GM10266 (cell line): ENCODE data around the gene ZSCAN31.
"Not testable (repeated sequence)": the region's sequence is repeated elsewhere in the genome, so short reads cannot be mapped to it uniquely, and the experiment has no call there.

Source experiments
- DNase-seq: peaks from one replicate; pipeline ENCODE4 v3.0.0; 2012; ENCODE audit errors: extremely low spot score
- TF ChIP-seq, protein P1 (sequence below): IDR thresholded peaks from 2 replicates; pipeline ENCODE4 v1.5.1; 2012; ENCODE audit warnings: mild to moderate bottlenecking, low read depth; ENCODE audit not compliant: control insufficient read depth, insufficient read depth; ENCODE audit errors: missing control alignments

The ZSCAN31 gene

DNA sequence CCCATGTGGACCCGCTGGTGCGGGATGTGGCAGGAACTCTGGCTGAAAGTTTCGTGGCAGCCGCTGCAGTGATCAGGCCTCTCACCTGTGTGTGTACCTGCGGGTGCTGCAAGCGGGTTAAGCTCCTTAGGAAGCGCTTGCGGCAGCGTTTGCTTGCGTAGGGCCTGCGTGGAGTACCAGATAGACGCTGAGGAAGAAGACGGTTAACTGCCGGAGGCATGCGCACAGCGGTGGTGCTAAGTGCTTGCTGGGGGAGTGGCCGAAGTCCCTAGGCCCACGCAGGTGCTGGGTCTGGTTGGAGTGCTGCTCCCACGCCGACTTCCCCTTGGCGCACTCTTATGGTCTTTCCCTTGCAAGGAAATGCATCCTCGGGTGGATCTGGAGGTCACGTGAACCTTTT, 23.0 kb downstream of the ZSCAN31 start:
- TF ChIP-seq, protein P1, sequence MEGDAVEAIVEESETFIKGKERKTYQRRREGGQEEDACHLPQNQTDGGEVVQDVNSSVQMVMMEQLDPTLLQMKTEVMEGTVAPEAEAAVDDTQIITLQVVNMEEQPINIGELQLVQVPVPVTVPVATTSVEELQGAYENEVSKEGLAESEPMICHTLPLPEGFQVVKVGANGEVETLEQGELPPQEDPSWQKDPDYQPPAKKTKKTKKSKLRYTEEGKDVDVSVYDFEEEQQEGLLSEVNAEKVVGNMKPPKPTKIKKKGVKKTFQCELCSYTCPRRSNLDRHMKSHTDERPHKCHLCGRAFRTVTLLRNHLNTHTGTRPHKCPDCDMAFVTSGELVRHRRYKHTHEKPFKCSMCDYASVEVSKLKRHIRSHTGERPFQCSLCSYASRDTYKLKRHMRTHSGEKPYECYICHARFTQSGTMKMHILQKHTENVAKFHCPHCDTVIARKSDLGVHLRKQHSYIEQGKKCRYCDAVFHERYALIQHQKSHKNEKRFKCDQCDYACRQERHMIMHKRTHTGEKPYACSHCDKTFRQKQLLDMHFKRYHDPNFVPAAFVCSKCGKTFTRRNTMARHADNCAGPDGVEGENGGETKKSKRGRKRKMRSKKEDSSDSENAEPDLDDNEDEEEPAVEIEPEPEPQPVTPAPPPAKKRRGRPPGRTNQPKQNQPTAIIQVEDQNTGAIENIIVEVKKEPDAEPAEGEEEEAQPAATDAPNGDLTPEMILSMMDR: no peak

DNA sequence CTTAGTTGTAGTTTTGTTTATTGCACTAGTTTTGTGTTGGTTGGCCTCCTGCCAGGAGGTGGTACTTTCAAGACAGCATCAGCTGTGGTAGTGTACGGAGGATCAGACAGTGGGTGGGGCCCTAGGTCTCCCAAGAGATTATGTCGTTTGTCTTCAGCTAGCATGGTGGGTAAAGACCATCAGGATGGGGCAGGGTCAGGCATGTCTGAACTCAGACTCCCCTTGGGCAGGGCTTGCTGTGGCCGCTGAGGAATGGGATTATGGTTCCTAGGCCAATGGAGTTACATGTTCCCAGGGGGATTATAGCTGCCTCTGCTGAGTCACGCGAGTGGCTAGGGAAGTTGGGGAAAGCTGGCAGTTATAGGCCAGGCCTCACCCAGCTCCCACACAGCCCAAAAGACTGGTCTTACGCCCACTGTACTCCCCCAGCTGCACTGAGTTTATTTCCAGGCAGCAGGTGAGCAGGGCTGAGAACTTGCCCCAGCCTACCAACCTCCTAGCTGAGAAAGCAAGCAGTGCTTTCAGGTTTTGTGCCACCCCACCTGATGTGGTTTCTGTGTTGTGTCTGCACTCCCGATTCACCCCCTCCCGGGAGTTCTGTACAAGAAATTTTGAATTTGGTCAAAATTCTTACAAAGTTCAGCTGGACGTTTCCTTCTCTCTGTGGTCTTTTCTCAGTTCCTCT, 24.7 kb downstream of the ZSCAN31 start:
- TF ChIP-seq, protein P1: no peak
- DNase-seq: no peak

More for the DNA sequence above, 23.0 kb downstream of the ZSCAN31 start:
- no peak for DNase-seq

DNA sequence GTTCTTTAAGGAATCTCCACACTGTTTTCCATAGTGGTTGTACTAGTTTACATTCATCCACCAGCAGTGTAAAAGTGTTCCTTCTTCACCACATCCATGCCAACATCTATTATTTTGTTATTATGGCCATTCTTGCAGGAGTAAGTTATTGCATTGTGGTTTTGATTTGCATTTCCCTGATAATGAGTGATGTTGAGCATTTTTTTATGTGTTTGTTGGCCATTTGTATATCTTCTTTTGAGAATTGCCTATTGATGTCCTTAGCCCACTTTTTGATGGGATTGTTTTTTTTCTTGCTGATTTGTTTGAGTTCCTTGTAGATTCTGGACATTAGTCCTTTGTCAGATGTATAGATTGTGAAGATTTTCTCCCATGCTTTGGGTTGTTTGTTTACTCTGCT, 29.6 kb downstream of the ZSCAN31 start:
- not testable (repeated sequence) for DNase-seq

DNA sequence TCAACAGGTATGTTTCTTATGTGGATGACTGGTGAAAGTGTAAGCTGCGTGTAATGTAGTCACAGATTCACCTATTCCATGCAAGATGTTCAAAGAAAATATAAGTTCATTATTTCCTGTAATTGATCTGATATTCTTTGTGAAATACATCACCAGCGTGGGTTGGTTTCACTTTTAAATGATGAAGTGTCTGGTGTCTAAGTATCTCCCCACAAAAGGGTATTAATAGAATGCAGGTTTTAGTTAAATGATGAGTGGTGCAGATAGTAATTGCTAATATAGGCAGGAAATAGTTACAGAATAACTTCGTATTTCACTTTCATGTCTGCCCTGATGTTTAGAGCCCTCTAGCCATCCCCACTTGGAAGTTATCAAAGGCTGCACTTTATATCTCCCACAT, 32.4 kb downstream of the ZSCAN31 start:
- TF ChIP-seq, protein P1: no peak
- peak; percentile 49 for DNase-seq

DNA sequence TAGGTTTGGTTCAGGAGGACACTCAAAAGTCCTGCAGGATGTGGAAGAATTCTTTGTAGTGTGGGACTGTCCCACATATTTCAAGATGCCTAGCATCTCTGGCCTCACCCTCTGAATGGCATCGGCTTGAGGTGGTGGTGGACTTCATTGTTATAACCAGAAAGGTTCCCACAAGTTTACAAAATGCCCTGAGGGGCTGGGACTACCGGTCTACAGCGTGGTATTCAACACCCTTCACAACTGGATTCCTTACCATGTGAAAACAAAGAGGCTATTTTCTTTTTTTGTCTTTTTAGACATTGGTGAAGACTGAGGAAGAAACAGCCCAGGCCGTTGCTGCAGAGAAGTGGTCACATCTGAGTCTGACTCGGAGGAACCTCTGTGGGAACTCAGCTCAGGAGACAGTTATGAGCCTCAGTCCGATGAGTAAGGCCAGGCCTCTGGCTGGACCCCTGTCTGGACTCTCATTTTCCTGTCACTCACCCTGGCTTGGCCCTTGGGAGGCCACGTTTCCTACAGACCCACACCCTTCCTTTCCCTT, 39.4 kb downstream of the ZSCAN31 start:
- no peak for DNase-seq
- TF ChIP-seq, protein P1: no peak

DNA sequence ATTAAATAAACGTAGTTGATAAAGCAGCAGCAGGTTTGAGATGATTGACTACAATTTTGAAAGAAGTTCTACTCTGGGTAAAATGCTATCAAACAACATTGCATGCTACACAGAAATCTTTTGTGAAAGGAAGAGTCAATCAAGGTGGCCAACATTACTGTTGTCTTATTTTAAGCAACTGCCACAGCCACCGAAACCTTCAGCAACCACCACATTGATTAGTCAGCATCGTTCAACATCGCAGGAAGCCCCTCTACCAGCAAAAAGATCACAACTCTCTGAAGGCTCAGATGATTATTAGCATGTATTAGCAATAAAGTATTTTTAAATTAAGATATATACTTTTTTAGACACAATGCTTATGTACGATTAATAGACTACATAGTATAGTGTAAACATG, 40.6 kb downstream of the ZSCAN31 start:
- DNase-seq: no peak
- TF ChIP-seq, protein P1: no peak

DNA sequence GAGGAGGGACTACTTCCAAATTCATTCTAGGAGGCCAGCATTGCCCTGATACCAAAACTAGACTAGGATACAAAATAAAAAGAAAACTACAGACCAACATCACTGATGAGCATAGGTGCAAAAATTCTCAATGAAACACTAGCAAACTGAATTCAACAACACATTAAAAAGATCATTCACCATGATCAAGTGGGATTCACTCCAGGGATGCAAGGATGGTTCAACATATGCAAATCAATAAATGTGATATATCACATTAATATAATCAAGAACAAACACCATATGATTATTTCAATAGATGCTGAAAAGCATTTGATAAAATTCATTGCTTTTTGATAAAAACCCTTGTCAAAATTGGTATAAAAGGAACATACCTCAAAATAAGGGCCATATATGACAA, 44.4 kb downstream of the ZSCAN31 start:
- no peak for DNase-seq
- TF ChIP-seq, protein P1: no peak
